Activated T-cell treated with anti-CD3 and anti-CD28 coated beads for 1 hour (primary cell): ENCODE measurements around the gene CROCC.
"Not testable (repeated sequence)": the region's sequence is repeated elsewhere in the genome, so short reads cannot be mapped to it uniquely, and the experiment has no call there.

ENCODE experiments used
- DNase-seq: peaks from one replicate; pipeline ENCODE4 v3.0.0-alpha.2; 2020; ENCODE audit warnings: low read depth

Gene CROCC

DNA sequence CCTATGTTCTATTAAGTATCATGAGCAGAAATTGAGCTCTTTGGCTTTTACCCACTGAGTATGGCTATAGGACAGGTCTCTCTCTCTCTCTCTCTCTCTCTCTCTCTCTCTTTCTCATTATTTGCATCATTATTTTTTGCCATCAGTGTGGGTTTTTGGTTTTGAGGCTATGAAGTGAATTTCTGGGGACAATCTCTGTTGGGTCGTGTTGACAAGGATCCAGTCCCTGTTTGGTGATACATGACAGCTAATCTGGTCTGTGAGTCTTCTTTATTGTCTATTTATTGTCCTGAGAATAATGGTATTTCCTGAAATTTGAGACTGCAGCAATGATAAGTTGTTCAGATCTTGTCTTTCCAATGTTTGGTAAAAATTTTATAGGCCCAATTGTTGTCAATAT is 24.1 kb upstream of the CROCC start:
- not testable (repeated sequence) for DNase-seq

DNA sequence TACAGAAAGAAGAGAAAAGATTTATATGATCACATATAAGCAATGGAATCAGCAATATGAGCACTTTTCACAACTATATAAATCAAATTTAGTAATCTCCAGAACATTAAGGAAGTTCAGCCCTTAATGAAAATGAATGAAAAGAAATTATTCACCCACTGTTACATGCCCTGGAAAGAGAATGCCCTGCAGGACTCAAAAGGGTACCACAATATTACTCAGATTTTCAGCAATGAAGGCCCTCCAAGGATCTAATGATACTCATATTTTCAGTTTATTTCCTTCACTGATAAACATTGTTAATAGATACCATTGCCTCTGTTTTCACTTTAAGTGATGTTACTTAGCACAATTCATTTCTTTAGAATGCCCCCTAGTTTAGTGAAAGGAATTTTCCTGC is 23.4 kb upstream of the CROCC start:
- not testable (repeated sequence) for DNase-seq

DNA sequence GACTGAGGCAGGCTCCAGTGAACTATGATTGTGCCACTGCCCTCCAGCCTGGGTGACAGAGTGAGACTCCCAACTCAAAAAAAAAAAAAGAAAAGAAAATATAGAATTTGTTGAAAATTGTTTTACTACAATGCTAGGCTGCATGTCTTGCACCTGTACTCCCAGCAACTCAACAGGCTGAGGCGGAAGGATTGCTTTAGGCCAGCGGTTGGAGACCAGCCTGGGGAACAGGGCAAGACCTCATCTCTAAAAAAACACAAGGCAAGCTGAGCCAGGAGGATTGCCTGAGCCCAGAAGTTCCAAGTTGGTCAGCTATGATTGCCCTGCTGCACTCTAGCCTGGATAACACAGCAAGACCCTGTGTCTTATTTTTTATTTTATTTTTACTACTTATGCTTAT is 22.7 kb upstream of the CROCC start:
- DNase-seq = not testable (repeated sequence)

DNA sequence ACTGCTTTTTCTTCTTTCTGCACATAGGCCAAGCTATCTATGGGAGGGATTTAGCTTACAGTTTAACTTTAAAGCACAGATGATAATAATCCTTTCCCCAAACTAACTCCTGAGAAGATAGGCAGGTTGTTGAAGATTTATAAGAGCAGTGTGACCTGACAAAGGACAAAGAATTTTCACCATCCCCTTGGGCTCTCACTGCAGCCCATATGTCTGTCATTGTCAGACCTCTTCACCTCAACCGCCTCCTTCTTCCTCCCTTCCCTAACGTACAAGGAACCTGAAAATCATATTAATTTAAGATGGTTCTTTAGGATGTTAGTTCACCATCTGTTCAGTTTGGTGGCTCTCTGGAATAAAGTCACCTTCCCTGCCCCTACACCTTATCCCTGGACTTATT is 21.0 kb upstream of the CROCC start:
- DNase-seq = no peak

DNA sequence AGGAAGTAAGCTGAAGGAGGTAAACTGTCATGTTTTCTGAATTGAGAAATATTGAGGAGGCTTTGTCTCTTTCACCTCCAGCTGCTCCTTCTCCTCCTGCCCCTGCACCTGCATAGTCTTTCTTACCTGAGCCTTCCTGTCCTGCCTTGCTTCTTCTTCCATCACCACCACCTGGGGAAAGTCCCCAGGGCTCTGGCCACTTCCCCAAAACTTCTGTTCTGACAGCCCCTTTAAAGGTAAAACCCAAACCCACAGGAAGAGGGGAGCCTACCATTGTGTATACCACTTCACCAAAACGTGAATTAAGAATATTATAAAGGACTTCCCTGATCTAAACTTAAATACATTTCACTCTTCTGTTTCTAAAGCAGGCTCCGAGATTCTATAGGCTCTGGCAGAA is 20.4 kb upstream of the CROCC start:
- not testable (repeated sequence) for DNase-seq

DNA sequence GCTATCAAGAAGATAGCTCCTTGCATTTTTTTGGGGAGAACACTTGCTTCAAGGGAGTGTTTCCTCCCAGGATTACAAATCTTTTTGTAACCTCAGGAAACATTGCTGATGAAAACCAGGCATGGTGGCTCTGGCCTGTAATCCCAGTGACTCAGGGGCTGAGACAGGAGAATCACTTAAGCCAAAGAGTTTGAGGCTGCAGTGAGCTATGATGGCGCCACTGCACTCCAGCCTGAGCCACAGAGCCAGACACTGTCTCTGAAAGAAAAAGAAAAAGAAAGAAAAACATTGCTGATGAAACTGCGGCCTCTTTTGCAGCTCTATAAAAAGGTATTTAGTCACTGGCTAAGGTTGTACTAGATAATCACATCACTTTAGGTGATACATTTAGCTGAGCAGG is 18.7 kb upstream of the CROCC start:
- DNase-seq = no peak

DNA sequence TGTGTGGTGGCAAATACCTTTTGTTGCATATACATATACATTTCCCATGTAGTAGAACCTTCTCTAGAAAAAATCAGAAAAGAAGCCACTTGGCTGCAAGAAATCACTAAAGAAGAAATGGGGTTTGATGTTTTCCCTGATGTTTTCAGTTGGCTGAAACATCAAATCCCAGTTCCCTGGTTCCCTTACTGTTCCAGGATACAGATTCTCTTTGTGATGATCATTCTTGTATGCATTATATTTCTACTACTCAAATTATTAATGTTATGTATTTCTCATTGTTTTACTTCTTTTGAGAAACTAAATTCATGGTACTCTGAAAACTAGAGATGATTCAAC is 18.3 kb upstream of the CROCC start:
- DNase-seq = no peak

DNA sequence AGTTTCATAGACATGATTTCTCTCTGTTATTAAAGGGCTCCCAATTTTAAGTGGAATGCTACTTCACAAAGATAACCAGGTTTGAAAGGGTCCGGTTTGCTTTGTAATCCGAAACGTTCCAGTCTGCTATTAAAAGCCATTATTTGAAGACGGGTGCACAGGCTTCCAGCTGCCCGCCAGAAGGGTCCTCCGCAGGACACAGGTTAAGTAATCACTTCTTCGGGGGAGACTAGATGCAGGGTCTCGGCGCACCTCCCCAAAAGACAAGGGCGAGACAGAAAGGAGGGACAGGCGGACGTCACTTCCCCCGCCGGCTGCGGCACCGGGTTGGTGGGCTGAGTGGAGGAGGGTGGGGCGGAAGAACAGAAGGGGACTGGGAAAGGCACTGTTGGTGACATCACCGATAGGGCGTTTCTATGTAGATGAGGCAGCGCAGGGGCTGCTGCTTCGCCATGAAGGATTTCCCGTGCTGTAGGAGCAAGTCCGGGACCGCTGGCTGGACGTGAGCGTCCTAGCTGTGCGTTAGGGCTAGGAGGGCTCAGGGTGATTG is 17.1 kb upstream of the CROCC start:
- DNase-seq = peak; percentile 94

DNA sequence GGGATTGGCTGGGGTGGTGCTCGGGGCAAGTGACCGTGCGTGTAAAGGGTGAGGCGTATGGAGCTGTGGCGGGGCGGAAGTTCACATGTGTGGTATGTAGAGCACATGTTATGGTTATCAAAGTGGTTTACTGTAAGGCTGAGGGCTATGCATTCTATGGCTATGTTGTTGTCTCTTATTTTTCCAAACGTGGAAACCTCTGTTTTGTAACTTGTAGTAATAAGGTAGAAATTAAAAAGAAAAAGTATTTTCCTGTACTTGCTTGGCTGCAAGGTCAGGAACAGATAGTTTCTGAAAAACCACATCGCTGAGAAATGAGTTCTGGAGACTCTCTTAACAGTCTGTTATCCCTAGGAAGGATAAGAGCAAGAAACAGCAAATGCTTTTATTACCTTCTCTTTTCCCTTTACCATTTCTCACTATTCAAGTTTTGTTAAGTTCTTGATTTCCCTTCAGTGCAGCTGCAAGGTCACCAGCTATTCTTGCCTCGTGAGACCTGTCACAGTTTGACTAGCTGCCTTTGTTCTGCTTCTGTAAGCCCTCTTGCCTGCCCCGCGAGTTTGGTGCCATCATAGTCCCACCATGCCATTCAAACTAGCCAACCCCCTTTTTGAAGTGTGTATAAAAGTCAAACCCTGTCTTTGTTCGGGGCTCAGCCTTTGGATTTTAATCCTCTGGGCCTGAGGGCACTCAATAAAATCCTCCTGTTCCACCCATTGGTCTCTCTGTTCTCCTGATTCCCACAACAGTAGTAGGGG is 16.4 kb upstream of the CROCC start:
- DNase-seq = no peak

DNA sequence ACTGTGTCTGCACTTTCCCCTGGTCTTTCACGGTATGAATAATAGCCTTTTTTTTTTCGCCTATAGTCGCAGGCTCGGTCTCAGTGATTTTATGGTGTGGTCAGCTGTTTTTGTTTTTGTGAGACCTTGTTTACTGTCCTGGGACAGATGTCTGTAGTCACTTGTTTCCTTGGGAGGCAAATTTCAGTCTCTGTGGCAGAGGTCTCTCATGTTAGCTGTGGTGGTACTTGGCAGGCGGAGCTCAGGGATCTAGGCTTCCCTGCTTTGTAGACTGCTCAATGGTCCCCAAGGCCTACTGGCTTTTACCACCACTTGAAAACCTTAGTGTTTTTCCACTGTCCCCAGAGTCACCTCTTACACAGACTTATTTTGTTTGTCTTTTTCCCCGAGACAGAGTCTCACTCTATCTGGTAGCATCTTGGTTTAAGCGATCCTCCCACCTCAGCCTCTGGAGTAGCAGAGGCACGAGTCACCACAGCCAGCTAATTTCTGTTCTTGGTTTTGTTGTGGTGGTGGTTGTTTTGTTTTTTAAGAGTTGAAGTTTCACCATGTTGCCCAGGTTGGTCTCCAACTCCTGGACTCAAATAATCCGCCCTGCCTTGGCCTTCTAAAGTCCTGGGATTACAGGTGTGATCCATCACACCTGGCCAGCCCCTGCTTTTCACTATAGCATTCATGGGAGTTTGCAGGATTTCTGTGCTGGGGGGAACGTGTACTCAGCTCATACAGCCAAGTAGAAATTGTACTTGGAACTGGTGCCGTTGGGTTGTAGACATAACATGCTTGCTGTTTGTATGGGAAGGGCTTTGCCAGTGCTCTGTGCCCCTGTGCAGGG is 15.6 kb upstream of the CROCC start:
- DNase-seq = no peak

DNA sequence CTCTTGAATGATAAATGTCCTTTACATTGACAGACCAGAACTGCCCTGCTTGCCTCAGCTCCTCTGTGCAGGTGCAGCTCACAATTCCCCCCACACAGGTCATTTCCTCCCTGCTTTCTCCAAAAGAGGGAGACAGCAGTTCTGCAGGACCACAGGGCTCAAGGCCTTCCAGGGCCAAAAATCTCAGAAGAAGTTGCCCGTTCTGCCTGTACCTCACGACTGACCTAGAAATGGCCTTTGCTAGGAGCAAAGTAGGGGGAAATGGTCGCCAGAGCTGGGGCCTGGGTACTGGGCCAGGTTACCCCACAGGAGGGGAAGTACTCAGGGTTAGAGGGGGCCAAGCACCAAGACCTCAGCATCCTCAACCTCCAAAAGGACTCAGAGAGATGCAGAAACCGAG is 14.9 kb upstream of the CROCC start:
- DNase-seq = no peak

DNA sequence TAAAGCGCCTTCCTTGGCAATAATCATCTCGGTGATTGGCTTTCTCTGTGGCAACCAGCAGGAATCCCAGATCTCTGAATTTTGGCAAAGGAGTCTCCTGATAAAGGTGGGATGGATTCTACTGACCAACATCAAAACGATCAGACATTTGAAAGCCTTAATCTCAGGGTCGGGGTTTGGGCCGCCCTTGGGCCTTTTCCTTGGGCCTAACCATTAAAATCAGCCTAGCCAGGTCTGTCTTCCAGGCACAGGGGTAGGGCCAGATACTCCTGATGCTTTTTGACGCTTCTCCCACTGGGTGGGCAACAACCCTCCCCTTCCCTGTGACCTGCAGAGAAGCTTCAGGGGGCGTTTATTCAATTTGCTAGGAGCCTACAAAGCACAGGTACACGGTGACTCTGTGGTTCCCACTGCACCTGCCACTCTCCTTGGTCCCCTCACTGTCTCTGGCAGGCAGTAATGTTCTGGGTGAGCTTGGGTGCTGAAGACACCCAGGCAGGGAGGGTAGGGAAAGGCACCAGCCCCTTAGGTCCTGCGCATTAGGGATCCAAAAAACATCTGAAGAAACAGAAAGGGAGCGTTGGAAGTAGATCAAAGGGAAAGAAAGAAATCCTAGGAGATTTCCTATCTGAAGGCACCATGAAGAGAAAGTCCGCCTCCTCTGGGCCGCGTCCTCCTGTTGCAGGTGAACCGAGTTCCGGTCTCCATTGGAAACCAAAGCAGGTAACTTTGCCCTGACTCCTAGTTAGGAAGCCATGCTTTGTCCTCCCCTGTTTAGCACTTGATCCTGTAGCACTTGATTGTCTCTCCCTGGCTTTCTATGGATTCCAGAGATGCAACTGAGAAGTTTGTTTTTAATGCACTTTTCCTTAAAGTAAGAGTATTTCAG is 13.6 kb upstream of the CROCC start:
- DNase-seq = no peak

DNA sequence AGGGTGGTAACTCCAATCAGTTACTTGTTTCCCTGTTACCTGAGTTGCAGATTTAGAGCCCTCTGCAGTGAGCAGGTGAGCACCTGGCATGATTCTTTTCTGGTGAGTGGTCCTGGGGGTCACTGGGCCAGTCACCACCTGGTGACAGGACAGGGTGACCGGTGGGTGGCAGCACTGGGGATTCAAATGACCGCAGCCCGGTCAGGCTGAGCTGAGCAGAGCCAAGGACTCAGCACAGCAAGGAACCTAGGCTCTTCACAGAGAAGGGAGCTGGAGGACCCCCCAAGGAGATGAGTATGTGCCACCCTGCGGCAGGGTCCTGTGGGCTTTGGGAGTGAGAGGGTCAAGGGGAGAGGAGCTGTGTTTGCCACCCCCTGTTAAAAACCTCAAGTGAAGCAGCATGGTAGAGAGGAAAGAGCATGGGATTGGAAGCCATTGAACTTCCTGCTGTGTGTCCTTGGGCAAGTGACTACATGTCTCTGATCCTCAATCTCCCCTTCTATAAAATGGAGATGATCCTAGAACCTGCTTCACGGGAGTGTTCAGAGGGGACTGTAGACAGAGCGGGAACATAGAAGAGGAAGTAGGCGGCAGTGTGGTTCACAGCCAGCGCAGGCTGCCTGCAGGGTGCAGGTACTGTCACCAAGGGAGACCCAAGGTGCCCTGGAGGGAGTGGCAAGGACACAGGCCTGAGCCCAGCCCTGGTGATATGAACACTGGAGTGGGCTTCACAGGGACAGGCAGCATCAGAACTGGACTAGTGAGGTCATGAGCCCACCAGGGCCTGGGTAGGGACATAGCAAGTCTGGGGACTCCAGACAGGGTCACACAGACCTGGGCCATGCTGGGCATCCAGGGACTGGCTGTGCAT is 9.6 kb upstream of the CROCC start:
- not testable (repeated sequence) for DNase-seq

DNA sequence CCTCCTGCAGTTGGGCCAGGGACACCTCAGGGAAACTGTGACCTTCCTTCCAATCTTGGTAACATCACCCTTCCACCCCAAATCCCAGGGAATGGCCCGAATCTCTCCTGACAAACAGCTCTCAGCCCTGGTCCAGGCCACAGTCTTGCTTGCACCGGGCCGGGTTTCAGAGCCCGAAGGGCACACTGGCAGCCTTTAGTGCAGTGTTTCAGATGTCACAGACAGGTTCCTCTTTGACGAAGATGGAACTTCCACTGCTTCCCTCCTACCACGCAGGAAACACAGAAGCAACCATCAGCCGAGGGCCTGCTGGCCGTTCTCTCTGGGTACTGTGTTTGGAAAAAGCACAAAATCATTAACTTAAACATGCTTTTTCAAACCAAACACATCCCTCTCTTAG is 9.0 kb upstream of the CROCC start:
- DNase-seq = not testable (repeated sequence)

DNA sequence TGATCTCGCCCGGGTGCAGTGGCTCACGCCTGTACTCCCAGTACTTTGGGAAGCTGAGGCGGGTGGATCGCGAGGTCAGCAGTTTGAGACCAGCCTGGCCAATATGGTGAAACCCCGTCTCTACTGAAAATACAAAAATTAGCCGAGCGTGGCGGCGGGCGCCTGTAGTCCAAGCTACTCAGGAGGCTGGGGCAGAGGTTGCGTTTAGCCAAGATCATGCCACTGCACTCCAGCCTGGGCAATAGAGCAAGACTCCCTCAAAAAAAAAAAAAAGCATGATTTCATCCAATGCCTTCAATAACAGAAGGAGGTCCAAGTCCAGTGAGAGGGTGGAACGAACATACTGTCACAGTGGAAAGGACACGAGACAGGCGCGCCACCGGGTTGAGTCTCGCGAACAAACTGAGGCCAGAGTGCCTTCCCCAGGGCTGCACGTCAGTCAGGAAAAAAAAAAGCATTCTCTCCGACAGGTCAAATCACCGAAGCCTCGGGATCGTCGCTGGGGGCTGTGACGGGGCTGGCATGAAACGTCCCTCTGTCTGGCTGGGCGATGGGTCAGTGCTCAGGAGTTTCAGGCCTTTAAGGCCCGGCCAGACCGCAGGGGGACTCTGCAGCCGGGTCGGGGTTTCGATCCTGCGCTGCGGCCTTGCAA is 8.4 kb upstream of the CROCC start:
- no peak for DNase-seq

DNA sequence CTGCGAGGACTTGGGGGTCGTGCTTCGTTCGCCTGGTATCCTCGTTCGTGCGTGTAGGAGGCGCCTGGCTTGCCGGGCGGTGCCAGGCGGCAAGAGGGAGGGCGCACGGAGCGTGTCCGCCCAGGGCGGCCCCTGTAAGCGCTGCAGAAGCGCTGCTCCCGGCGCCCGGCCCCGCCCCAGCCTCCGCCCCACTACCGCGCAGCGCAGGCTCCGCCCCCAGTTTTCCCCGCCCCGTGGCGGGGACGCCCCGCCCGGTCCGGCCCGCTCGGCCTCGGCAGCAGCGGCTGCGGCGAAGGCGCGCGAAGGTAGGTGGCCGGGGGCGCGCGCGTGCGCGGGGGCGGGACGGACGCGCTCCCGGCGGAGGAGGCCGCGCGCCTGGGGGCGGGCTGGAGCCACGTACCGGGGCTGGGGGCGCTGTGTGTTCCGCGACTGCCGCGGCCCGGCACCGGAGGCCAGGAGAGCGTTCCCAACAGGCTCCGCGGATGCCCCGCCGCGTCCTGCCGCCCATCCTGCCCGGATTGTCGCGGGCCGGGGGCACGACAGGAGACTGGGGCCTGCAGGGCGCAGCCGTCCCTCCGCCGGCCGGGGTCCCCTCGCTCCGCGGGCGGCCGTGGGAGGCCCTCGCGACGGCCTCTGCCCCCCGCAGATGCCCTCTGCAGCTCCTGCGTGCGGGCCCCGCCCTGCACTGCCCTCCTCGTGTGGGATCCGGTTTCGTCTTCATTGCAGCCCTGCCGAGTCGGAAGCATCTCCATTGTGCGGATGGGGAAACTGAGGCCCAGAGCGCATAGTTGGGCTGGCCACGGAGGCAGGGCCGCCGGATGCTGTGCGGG is 7.7 kb upstream of the CROCC start:
- DNase-seq = peak; percentile 94

DNA sequence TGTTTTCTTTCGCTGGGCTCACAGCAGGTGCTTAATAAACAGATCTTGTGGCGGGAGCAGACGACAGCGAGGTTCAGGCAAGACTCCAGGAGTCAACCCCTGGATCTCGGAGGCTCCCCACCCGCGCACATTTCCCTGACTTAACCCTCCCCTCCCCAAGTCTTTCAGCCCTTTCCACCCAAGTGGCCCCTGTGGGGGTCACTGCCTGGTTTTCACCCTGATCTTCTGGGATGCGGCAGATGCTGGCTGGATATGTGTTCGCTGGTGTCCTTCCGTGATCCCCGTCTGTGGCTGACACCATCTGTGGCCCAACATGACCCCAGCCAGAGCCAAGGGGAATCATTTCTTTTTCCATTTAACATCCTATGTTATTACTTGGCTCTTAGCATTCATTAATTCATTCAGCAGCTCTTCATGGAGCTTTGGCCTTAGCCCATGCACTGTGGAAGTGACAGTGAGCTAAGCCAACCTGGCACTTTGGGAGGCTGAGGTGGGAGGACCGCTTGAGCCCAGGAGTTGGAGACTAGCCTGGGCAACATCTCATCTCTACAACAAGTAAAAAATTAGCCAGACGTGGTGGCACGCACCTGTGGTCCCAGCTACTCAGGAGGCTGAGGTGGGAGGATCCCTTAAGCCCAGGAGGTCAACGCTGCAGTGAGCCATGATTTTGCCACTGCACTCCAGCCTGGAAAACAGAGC is 6.7 kb upstream of the CROCC start:
- not testable (repeated sequence) for DNase-seq

DNA sequence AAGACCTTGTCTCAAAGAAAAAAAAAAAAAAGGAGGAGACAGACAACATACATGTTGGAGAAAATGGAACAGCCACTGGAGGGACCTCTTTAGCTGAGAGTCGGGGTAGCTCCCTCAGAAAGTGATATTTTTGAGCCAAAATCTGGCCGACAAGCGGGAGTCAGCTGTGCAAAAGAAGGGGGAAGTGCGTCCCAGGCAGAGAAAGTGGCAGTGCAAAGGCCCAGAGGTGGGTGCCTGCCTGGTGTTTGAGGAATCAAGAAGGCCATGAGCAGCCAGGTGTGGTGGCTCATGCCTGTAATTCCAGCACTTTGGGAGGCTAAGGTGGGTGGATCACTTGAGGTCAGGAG is 6.1 kb upstream of the CROCC start:
- DNase-seq = no peak
